ENCODE measurements around the gene CNPY4.

The CNPY4 gene

DNA sequence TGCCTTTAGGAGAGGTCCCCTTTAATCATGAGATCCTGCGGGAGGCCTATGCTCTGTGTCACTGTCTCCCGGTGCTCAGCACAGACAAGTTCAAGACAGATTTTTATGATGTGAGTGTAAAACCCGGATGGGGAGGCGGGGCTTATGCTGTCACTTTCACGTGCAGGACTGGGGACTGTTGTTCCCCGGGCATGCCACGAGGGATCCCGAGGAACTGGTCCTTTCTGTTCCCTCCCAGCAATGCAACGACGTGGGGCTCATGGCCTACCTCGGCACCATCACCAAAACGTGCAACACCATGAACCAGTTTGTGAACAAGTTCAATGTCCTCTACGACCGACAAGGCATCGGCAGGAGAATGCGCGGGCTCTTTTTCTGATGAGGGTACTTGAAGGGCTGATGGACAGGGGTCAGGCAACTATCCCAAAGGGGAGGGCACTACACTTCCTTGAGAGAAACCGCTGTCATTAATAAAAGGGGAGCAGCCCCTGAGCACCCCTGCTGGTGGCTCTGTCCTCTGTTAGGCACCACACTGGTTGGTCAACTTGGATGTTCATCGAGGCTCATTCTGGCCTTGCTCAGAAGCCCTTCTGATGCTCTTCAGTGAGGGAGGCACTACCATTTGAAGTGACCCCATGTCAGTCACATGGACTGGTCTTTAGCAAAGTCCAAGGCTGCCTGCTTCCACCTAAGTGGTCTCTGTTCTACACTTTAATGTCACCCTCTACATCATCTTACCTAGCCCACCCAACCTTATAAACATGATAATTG, 27.8 kb upstream of the CNPY4 start:
- no peak for DNase-seq (ENCODE audit: low read depth)

DNA sequence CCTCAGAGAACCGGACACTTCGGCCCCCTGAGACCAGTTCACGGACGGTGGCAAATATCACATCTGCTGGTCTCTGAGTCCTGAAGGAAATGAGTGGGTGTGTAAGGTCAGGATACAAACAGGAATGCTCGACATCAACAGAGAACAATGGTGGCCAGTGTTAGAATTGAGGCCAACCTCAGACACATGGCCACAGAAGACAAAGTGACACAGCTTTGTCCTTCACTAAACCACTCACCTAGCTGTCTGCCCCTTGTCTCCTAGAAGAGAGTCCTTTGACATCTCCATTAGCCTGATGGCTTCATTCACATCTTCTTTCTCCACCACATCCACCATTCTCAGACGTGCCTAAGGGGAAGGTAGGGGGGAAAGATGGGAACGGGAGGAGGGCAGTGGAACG, 26.4 kb upstream of the CNPY4 start:
- DNase-seq (ENCODE audit: low read depth), result no peak

DNA sequence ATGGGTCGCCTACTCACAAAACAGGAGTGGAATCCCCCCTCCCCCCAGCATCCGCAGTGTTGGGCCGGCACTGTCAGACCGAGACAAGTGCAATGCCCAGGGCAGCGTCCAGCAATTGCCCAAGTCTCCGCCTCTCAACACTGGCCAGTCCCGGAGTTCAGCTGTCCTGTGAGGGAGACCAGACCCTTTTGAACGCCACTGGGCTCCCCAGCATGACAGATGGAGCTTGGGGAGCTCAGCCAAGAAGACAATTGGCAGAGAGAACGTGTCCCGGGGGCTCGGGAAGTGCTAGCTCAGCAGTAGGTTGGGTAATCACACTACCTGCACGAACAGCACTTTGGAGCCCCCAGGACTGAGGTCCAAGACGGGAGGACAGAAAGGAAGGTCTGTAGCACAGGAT, 25.9 kb upstream of the CNPY4 start:
- DNase-seq (ENCODE audit: low read depth), result no peak

DNA sequence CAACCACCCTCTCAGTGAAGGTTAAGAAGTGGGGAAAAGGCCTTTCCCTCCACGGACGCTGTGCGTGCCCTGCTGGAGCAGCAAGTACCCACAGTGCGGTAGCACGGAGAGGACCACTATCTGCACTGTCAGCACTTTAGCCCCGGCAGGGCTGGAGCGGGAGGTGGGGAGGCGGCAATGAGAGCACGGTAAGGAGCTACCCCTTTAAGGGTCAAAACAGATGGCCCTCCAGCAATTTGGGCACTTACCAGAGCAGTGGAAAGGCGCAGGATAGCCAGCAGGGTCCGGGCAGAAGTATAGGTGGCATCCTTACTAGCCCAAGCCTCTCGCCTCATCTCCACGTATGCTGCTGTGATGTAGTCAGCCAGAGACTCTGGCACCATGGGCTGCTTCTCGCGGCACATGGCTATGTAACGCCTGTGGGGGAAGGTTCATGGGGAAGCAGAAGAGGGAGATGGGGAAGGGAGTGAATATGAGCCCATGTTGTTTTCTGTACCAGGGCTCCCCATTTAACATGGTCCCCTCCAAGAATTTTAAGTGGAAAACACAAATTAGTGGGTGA, 25.4 kb upstream of the CNPY4 start:
- no peak for DNase-seq (ENCODE audit: low read depth)

DNA sequence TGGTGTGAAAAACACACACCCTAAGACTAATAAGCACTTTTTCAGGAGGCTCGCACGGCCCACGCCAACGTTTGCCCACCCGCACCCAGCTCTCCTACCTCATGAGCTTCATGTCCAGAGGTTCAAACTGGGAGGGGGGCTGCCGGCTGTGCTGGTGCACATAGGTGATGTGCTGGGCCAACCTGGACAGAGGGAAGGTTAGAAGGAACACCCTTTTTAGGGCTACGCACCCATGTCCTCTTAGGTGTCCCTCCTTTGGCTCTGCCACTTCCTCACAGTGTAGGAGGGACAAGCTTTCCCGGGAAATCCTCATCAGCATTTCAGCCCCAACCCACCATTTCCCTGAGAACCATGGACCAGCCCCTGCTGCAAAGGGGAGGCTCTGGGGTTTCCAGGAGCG, 24.1 kb upstream of the CNPY4 start:
- DNase-seq (ENCODE audit: low read depth), result no peak

DNA sequence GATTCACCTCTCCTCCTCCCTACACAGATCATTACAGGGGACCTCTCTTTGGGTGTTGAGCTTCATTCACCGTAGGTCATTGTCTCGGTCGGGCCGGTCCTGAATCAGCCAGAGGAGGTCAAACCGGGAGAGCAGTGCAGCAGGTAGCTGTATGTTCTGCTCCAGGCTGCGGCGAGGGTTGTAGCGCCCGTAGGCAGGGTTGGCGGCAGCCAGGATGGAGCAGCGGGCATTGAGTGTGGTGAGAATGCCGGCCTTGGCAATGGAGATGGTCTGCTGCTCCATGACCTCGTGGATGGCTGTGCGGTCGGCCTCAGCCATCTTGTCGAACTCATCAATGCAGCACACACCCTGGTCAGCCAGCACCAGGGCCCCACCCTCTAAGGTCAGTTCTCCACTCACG, 23.7 kb upstream of the CNPY4 start:
- DNase-seq (ENCODE audit: low read depth), result no peak

DNA sequence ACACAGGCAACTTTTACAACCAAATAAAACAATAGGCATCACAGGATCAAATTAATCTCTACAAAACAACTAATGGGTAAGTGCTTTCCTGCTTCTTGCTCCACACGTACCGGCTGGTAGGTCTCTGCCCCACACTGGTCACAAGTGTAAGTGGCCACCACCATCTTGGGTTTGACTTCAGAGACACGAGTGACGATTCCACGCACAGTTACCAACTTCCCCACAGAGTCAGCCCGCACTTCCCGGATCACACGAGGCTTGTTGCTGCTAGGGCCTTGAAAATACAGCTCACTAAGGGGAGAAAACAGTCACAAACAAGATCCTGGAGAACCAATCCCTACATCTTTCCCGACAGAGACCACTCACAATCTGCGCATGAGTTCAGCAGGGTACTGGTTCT, 20.5 kb upstream of the CNPY4 start:
- no peak for DNase-seq (ENCODE audit: low read depth)

DNA sequence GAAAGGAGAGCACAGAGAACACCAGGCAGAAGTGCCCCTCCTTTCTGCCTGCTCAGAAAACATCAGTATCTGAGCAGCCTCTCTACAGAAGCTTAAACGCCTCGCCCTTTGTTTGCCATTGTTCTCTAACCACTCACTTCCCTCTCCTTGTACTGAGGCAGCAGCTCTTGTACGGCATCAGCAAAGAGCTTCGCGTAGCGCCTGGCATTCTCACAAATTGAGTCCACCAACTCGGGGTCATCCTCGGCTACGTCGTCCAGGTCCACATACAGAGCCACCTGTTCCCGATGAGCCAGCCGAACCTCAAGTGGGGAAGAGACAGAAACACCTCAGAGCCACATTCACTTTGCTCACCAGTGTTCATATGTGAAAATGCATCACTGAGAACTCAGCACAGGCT, 20.0 kb upstream of the CNPY4 start:
- no peak for DNase-seq (ENCODE audit: low read depth)

DNA sequence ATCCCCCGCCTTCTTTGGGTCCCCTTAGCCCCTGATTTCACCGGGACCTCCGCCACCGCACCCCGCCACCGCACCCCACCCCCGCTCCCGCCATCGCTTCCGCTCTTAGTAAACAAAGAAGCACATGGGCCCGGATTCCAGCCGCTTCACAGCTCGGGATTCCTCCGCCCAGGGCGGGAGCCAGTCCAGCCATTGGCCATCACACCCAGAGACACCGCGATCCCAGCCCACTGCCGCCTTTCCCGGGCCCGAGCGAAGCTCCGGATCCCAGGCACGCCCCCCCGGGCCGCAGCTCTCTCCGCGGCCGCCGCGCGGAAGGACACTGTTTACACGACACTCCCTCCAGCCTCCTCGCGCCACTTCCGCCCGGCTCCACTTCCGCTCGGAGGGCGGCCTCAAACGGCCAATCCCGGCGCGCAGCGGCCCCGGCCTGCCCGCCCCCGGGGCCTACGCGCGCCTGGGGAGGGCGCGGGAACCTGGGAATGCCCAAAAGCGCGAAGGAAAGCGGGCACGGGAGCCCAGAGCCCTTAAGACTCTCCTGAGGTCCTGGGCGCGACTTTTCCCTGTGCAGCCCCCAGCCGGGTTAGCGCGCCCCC, 18.9 kb upstream of the CNPY4 start:
- DNase-seq (ENCODE audit: low read depth), result peak; percentile 93

DNA sequence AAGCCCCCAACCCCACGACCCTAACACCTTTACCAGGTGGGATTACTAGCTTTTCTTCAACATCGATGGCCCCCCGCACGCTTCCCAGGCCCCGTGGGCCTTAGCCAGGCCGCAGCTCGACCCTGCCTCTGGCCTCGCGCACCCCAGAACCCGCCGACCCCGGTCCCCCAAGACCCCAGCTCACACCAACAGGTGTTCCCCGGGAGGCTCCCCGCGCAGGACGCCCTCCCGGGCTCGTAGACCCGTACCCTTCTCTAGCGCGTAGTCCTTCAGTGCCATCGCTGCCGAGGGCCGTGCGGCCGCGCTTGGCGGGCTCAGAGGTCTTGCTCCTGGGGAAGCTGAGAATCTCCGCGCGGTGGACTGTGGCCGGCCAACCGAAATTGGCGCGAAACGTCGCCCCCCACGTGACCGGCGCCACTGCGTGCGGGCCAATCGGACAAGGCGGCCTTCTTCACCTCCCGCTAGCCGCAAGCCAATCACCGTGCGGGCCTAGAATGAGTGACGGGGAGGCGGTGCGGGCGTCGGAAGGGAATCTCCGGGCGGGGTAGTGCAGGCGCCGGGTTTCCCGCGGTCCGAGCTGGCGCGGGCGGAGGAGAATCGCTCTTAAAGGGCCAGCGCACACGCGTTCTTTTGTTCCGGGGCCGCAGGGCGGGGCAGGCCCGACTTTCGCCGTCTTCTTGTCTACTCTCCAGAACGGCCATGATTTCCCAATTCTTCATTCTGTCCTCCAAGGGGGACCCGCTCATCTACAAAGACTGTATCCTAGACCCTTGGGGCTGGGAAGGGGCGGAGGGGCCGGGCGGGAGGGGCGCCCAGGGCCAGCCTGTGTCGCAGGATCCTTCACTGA, 18.2 kb upstream of the CNPY4 start, which contains the start of the genes AP4M1 and MCM7:
TSS of gene AP4M1 (plus strand) at position 628 of the 847 bp plus-strand sequence. CDS start at position 700, 72 bp downstream.
TSS of gene MCM7 (minus strand) at position 382 of the 847 bp plus-strand sequence. CDS start at position 279, 103 bp downstream.
- DNase-seq (ENCODE audit: low read depth), result peak; percentile 98

DNA sequence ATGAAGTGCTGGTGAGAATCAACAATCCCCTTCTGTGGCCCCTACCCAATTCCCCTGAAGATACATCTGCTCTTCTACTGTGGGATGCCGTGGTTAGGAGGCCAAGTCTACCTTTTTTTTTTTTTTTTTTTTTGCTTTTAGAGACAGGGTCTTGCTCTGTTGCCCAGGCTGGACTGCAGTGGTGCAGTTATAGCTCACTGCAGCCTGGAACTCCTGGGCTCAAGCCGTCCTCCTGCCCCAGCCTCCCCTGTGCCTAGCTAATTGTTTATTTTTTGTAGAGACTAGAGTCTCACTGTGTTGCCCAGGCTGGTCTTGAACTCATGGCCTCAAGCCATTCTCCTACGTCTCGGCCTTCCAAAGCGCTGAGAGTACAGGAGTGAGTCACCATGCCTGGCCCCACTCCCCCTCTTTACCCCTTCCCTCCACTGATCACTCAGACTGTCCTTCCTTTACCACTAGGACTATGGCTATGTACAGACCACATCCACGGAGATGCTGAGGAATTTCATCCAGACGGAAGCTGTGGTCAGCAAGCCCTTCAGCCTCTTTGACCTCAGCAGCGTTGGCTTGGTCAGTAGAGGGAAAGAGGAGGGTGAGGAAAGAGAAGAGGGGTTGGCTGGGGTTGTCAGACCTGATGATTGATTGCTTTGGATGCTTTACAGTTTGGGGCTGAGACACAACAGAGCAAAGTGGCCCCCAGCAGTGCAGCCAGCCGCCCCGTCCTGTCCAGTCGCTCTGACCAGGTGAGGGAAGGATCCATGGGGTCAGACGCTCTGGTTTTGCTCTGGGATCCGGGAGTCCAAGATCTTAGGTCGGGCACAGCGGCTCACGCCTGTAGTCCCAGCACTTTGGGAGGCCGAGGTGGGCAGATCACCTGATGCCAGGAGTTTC, 16.2 kb upstream of the CNPY4 start:
- DNase-seq (ENCODE audit: low read depth), result peak; percentile 55

DNA sequence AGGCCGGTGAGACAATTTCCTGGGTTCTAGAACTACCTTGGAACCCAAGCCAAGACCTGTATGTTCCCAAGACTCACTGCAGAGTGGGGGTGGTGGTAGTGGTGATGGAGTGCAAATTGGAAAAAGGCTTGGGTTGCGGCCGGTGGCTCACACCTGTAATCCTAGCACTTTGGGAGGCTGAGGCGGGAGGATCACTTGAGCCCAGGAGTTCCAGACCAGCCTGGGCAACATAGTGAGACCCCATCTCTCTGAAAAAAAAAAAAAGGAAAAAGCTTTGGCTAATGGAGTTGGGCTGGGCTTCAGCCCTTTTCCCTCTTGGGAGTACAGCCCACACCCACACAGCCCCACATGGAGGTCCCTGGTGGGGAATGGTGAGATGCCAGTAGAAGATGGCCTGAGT, 13.9 kb upstream of the CNPY4 start:
- DNase-seq (ENCODE audit: low read depth), result no peak

DNA sequence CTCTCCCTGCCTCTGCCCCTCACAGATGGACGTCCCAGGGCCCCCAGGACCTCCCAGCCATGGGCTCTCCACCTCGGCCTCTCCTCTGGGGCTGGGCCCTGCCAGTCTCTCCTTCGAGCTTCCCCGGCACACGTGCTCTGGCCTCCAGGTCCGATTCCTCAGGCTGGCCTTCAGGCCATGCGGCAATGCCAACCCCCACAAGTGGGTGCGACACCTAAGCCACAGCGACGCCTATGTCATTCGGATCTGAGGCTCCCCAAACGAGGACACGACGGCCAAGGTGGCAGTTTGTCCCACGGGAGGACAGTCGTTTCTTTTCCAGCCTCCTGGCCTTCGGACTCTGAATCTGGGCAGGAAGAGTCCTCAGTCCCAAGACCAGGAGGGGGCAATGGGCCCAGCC, 12.8 kb upstream of the CNPY4 start:
- DNase-seq (ENCODE audit: low read depth), result no peak

DNA sequence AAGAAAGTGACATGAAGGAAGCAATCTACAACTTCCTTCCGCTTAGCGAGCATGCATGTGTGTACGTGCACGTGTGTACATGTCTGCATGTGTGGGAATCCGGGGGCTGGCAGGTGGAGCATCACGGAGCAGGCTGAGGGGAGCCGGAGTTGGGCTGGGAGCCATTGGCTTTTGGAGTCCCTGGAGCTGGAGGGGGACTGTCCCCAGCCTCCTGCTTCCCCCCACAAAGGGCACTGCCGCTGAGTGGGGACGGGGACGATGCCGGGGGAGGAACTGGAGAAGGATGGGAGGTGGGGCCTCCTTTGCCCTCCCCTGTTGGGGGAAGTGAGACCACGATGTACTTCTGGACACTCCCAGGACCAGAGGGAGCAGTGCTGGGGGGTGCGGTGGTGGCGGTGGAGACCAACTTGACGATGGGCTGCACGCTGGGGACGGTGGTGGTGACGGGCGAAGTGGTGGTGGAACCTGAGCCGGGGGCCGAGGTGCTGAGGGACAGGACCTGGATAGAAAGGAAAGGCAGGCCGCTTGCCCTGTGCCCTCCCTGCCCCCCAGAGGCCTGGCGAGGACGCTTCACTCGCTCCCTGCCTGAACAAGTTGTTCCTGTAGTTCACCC, 12.2 kb upstream of the CNPY4 start:
- no peak for DNase-seq (ENCODE audit: low read depth)

DNA sequence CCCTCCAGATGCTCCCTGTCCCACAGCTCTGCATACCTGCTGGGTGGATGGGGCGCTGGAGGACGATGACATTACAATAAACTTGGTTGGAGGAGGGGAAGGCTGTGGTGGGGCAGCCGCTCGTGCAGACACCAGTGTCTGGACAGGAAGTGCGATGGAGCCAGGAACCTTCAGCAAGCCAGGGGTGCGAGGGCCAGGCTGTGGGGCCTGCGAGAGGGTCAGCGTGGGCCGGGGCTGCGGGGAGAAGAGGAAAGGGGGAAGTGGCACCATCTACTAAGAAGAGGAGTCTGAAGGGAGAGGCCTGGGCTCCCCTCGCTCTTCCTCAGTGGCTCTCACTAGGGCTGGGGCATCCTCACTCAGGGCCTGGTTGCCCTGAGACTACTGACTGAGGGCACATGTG, 11.5 kb upstream of the CNPY4 start:
- DNase-seq (ENCODE audit: low read depth), result no peak

DNA sequence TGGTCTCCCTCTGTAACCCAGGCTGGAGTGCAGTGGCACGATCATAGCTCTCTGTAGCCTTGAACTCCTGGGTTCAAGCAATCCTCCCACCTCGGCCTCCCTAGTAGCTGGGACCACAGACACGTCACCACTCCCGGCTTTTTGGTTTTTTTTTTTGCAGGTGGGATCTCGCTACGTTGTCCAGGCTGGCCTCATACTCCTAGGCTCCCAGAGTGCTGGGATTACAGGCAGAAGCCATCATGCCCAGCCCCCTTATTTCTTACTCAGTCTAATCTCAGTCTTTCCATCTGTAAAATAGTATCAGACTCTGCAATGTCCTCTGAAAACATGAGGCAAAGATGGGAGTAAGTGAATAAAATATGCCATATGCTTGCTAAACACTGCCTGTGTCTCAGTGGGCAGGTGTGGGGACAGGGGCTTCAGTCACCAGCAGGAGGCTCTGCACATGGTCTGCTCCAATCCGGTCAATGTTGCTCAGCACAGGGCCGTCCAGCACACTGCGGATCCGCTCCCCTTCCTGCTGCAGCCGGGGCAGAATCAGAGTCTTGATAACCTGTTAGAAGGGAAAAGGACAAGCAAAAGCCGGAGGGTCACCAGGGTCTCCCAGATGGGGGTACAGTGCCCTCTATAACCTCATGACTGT, 9.8 kb upstream of the CNPY4 start:
- DNase-seq (ENCODE audit: low read depth), result no peak

DNA sequence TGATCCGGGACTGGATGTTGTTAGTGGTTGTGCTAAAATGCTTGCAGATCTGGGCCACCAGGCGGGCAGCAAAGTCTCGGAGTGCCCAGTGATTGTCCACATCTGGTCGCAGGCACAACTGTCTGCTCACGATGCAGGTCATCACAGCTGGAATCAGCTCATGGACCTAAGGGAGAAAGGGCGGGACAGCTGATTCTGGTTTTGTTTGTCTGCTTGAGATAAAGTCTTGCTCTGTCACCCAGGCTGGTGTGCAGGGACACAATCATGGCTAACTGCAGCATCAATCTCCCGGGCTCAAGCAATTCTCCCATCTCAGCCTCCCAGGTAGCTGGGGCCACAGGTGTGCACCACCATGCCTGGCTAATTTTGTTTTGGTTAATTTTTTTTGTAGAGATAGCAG, 8.3 kb upstream of the CNPY4 start:
- no peak for DNase-seq (ENCODE audit: low read depth)

DNA sequence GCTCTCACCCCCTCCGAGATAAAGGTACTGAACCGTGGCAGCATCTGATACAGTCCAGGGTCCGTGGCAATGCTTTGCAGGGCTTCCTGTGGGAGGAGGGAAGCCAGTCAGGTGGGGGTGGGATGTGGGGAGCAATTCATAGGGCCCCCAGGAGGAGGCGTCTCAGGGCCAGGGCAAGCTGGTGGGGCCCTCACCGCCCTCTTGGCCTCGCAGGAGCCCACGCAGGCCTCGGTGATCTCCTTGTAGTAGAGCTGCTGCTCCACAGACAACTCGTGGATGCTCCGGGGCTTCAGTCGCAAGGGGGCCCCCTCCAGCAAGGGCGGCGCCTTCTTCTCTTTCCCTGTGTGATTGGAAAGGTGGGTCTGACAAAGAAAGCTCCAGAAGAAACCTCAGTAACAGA, 7.5 kb upstream of the CNPY4 start:
- no peak for DNase-seq (ENCODE audit: low read depth)

DNA sequence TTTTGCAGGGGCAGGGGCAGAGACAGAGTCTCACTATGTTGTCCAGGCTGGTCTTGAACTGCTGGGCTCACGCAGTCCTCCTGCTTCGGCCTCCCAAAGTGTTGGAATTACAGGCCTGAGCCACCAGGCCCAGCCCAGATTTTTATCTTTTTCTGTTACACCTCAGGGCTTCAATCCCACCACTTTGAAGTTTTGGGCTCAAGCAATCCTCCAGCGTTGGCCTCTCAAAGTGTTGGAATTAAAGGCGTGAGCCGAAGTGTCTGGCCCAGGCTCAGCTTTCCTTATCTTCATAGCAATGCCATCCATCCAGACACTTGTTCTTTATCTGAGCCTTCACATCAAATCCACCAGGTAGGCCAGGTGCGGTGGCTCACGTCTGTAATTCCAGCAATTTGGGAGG, 4.4 kb upstream of the CNPY4 start:
- no peak for DNase-seq (ENCODE audit: low read depth)

DNA sequence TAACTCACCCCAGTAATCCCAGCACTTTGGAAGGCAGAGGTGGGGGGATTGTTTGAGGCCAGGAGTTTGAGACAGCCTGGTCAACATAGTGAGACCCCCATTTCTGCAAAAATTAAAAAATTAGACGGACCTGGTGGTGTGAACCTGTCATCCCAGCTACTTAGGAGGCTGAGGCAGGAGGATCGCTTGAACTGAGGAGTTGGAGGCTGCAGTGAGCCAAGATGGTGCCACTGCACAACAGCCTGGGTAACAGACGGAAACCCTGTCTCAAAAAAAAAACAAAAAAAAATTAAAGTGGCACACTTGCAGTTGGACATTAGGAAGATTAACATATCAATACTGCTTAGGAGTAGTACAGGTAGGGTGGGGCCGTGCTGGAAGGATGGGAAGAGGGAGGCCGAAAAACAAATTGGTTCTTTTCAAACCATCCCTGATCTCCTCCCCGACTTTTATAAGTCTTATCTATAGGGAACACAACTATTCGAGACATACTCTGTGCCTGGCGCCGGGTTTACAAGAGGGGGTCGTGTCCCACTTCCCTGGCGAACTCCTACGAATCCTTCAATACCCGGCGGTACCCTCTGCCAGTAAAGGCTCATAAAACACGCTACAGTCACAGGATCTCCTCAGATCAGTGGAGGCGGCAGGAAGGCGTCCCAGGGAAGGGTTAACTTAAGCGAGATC, 904 bp upstream of the CNPY4 start:
- no peak for DNase-seq (ENCODE audit: low read depth)
